ENCODE results near the gene SUSD2. TPM values are rescaled to one million over a fixed set of nuclear protein-coding genes. Genes with fewer than 3 reads are reported as not detected.
A peak's percentile ranks its signal among the peaks of the same experiment; 100 is the strongest.

Gene SUSD2
- total RNA-seq, 4 donors from 2014 or later, result 3.3 to 10.0 (median 4.2) TPM

DNA sequence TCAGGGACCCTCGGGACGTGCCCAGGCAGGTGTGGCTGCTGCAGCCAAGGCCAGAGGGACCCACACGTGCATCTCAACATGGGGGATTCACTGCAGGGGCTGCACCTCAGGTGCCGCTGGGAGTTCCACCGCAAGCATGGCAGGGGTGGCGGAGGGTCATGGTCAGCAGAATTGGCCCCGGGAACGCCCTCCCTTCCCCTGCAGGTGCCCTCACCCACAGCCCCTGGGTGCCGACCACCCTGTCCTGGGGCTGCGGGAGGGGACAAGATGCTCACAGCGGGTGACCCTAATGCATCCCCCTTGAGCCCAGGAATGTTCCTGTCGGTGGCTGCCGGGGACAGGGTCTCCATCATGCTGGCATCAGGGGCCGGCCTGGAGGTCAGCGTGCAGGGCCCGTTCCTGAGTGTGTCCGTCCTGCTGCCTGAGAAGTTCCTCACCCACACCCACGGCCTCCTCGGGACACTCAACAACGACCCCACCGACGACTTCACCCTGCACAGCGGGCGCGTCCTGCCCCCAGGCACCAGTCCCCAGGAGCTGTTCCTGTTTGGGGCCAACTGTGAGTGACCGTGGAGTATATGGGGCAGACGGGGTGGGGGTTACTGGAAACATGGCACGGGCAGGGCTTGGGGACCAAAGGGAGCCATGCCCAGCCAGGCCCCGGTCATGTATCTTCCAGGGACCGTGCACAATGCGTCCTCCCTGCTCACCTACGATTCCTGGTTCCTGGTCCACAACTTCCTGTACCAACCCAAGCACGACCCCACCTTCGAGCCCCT, 5.8 kb downstream of the SUSD2 start:
- Histone ChIP-seq H3K4me3 (no peak overlapping the region), H3K27me3 (no peaks in the 10 kb centered on the region), H3K4me1 (peaks cover 8 to 26% (median 25%) of the 10 kb centered on the region in 4 donors), H3K27ac (replicated peaks in 1 of 4) (no peak overlapping the region), H3K9me3 (no peaks in the 10 kb centered on the region), H3K36me3 (peaks cover 0 to 11% (median 0%) of the 10 kb centered on the region in 4 donors)
- intact Hi-C loops (cut with DNase I), result no loop called here
- no peak for DNase-seq (ENCODE audit: extremely low spot score)
- TF ChIP-seq, protein P1, sequence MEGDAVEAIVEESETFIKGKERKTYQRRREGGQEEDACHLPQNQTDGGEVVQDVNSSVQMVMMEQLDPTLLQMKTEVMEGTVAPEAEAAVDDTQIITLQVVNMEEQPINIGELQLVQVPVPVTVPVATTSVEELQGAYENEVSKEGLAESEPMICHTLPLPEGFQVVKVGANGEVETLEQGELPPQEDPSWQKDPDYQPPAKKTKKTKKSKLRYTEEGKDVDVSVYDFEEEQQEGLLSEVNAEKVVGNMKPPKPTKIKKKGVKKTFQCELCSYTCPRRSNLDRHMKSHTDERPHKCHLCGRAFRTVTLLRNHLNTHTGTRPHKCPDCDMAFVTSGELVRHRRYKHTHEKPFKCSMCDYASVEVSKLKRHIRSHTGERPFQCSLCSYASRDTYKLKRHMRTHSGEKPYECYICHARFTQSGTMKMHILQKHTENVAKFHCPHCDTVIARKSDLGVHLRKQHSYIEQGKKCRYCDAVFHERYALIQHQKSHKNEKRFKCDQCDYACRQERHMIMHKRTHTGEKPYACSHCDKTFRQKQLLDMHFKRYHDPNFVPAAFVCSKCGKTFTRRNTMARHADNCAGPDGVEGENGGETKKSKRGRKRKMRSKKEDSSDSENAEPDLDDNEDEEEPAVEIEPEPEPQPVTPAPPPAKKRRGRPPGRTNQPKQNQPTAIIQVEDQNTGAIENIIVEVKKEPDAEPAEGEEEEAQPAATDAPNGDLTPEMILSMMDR (IDR thresholded peaks at IDR 0.05), result no peak
- no peak for TF ChIP-seq POLR2A (IDR thresholded peaks at IDR 0.05; ENCODE audit: low read depth)
- TF ChIP-seq POLR2AphosphoS5 (IDR thresholded peaks at IDR 0.05), result no peak
- no peak for TF ChIP-seq EP300 (IDR thresholded peaks at IDR 0.05)
- WGBS, result 89% methylated on average over 20 of the region's 34 CpGs

DNA sequence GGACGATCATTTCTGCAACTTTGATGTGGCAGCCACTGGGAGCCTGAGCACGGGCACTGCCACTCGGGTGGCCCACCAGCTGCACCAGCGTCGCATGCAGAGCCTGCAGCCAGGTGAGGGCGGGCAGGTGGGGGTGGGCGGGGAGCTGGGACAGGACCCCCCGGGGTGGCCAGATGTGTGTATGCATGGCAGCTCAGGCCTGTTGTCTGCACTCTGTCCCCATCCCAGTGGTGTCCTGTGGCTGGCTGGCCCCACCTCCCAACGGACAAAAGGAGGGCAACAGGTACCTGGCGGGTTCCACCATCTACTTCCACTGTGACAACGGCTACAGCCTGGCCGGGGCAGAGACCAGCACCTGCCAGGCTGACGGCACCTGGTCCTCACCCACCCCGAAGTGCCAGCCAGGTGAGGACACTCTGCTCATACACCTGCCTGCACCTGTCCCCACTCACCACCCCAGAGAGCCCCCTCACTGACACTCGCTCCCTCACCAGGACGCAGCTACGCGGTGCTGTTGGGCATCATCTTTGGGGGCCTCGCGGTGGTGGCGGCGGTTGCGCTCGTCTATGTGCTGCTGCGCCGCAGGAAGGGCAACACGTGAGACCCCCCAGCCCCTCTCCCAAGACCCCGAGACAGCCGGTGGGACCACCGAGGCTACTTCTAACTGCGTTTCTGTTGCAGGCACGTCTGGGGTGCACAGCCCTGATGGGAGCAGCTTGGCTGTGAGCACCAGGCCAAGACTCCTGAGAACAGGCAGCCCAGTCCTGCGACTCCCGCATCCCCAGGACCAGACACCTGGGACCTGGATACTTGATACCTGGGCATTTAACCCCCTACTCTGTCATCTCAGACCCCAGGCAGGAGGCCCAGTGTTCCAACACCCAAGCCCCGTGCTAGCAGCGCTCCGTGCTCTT, 6.7 kb downstream of the SUSD2 start:
- 92% methylated on average over 10 of the region's 37 CpGs for WGBS
- intact Hi-C loops (cut with DNase I), result no loop called here
- Histone ChIP-seq H3K36me3 (peaks cover 0 to 11% (median 0%) of the 10 kb centered on the region in 4 donors), H3K27ac (replicated peaks in 1 of 4) (no peak overlapping the region), H3K4me1 (peaks cover 8 to 20% (median 18%) of the 10 kb centered on the region in 4 donors), H3K9me3 (no peaks in the 10 kb centered on the region), H3K4me3 (no peak overlapping the region), H3K27me3 (no peaks in the 10 kb centered on the region)
- TF ChIP-seq POLR2A (IDR thresholded peaks at IDR 0.05; ENCODE audit: low read depth), result no peak
- TF ChIP-seq, protein P1 (IDR thresholded peaks at IDR 0.05), result no peak
- TF ChIP-seq EP300 (IDR thresholded peaks at IDR 0.05), result no peak
- no peak for TF ChIP-seq POLR2AphosphoS5 (IDR thresholded peaks at IDR 0.05)
- DNase-seq (ENCODE audit: extremely low spot score), result no peak

DNA sequence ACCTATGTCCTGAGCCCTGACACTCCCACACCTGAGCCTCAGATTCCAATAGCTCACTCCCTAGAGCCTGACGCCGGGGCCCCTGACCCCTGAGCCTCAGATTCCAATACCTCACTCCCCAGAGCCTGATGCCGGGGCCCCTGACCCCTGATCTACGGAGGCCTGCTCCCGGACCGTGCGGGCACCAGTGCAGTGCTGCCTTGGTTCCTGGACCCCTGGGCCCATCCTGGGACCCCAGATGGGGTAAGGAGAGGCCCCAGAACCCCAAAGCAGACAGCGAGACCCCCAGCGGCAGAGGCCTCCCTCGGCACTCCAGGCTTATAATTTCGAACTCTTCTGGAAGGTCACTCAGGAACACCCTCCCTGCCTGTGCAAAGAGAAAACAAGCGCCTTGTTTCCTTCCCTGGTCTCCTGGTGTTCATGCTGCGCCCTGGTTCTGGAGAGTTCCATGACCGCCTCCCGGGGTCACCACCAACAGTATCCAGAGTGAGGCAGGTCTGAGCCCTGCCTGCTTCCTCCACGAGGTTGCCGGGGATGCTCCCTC, 7.5 kb downstream of the SUSD2 start:
- TF ChIP-seq POLR2A (IDR thresholded peaks at IDR 0.05; ENCODE audit: low read depth) (no peak), EP300 (IDR thresholded peaks at IDR 0.05) (no peak), POLR2AphosphoS5 (IDR thresholded peaks at IDR 0.05) (no peak)
- TF ChIP-seq, protein P1 (IDR thresholded peaks at IDR 0.05), result no peak
- intact Hi-C loops (cut with DNase I), result no loop called here
- WGBS, result 79% methylated on average over 5 of the region's 17 CpGs
- Histone ChIP-seq H3K9me3 (no peaks in the 10 kb centered on the region), H3K4me1 (peaks cover 8 to 20% (median 18%) of the 10 kb centered on the region in 4 donors), H3K27ac (replicated peaks in 1 of 4) (no peak overlapping the region), H3K27me3 (no peaks in the 10 kb centered on the region), H3K36me3 (peaks cover 0 to 11% (median 0%) of the 10 kb centered on the region in 4 donors), H3K4me3 (no peak overlapping the region)
- DNase-seq (ENCODE audit: extremely low spot score), result no peak

DNA sequence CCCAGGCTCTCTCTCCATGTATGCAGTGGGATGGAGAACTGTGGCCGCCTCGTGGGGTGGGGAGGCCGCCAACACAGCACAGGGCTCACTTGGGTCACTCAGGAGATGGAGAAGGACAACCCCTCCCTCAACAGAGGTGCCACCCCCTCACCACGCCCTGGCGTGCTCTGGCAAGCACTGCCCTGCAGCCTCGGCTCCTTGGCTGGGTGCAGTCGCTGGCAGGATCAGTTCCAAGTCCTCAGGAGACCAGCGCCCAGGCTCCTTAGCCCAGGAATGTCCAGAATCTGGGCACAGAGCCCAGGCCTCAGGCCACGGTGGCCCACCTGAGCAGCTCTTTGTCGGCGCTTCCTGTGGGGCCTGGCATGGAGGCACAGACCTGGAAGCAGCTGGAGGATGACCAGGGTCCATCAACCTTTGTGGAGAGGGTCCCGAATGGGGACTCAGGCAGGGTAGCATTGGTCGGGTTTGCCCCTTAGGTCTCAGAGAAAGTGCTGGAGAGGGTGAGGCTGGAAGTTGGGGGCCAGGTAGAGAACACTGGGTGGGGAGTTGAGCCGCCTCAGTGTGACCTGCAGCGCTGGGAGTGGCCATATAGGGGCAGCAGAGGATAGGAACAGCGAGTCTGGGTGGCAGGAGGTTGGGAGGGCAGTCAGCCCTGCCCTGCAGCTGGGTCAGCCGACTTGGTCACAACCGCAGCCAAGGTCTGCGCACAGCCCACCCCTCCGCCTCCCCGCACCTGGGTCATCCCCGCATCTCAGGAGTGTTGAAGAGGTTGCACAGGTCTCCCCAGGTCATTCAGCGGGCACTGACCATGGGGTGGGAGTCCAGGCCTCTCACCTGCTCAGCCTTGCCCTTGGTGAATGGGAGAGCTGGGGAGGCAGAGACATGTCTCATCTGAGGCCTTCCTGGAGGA, 8.2 kb downstream of the SUSD2 start:
- no peak for DNase-seq (ENCODE audit: extremely low spot score)
- intact Hi-C loops (cut with DNase I), result loop anchor here (2.0 kb wide), 1 partner anchor 57 kb away; no protein-coding TSS in a partner anchor
- no peak for TF ChIP-seq POLR2A (IDR thresholded peaks at IDR 0.05; ENCODE audit: low read depth)
- TF ChIP-seq POLR2AphosphoS5 (IDR thresholded peaks at IDR 0.05), result peak in 1 of 2 donors; percentile 29
- TF ChIP-seq, protein P1 (IDR thresholded peaks at IDR 0.05), result peak; percentile 78 to 93 (median 91)
- no peak for TF ChIP-seq EP300 (IDR thresholded peaks at IDR 0.05)
- no peak overlapping the region for H3K4me3 ChIP-seq
- H3K27me3 ChIP-seq, result no peaks in the 10 kb centered on the region
- H3K4me1 ChIP-seq, result peaks cover 8 to 20% (median 18%) of the 10 kb centered on the region in 4 donors
- no peak overlapping the region for H3K27ac ChIP-seq (replicated peaks in 1 of 4)
- WGBS, result 31% methylated on average over 14 of the region's 23 CpGs
- H3K36me3 ChIP-seq, result peaks cover 0 to 11% (median 0%) of the 10 kb centered on the region in 4 donors
- H3K9me3 ChIP-seq, result no peaks in the 10 kb centered on the region
